ENCODE data around the gene SORL1-AS1.

SORL1-AS1 gene

GRCh38 chr11:121459413-121460017 lies 6.7 kb upstream of the SORL1-AS1 start:
- H3K4me3 ChIP-seq (ENCODE audit: low read depth, low read length), result no peak overlapping the region
- DNase-seq (ENCODE audit: low read depth), result no peak
- TF ChIP-seq CTCF (IDR thresholded peaks at IDR 0.05; ENCODE audit: insufficient read depth, low read length), result no peak

GRCh38 chr11:121458551-121458950 lies 5.8 kb upstream of the SORL1-AS1 start:
- DNase-seq (ENCODE audit: low read depth), result no peak
- TF ChIP-seq CTCF (IDR thresholded peaks at IDR 0.05; ENCODE audit: insufficient read depth, low read length), result no peak
- H3K4me3 ChIP-seq (ENCODE audit: low read depth, low read length), result no peak overlapping the region

GRCh38 chr11:121456816-121457431 lies 4.2 kb upstream of the SORL1-AS1 start:
- TF ChIP-seq CTCF (IDR thresholded peaks at IDR 0.05; ENCODE audit: insufficient read depth, low read length), result no peak
- DNase-seq (ENCODE audit: low read depth), result no peak
- no peak overlapping the region for H3K4me3 ChIP-seq (ENCODE audit: low read depth, low read length)

GRCh38 chr11:121456151-121456550 lies 3.4 kb upstream of the SORL1-AS1 start:
- no peak overlapping the region for H3K4me3 ChIP-seq (ENCODE audit: low read depth, low read length)
- TF ChIP-seq CTCF (IDR thresholded peaks at IDR 0.05; ENCODE audit: insufficient read depth, low read length), result no peak
- DNase-seq (ENCODE audit: low read depth), result no peak

GRCh38 chr11:121455115-121455514 lies 2.3 kb upstream of the SORL1-AS1 start:
- TF ChIP-seq CTCF (IDR thresholded peaks at IDR 0.05; ENCODE audit: insufficient read depth, low read length), result no peak
- no peak overlapping the region for H3K4me3 ChIP-seq (ENCODE audit: low read depth, low read length)
- no peak for DNase-seq (ENCODE audit: low read depth)

GRCh38 chr11:121453589-121454299 lies 977 bp upstream of the SORL1-AS1 start:
- H3K4me3 ChIP-seq (ENCODE audit: low read depth, low read length), result no peak overlapping the region
- TF ChIP-seq CTCF (IDR thresholded peaks at IDR 0.05; ENCODE audit: insufficient read depth, low read length), result no peak
- no peak for DNase-seq (ENCODE audit: low read depth)
